Gastrocnemius medialis (tissue), 4 donors: ENCODE data around the gene ZNF57.

ENCODE experiments used
- CTCF ChIP-seq, 5 experiments: fragments of 450-650 bp in 3 of 5; fragments of 200-600 bp in 2 of 5; sonication (generic) in 2 of 5; IDR thresholded peaks in 4 of 5; conservative IDR thresholded peaks in 1 of 5; 1 replicate in 4 of 5; 2 replicates in 1 of 5; pipeline ENCODE4 v1.5.1; 2016 to 2019; ENCODE audit warnings: antibody characterized with exemption in 5 of 5, mild to moderate bottlenecking in 3 of 5, moderate library complexity in 3 of 5
- POLR2A ChIP-seq, 2 donors: fragments of 450-650 bp; IDR thresholded peaks; one replicate each; pipeline ENCODE4 v1.6.1; 2017; ENCODE audit warnings: antibody characterized with exemption in 2 of 2, mild to moderate bottlenecking in 2 of 2, moderate library complexity in 2 of 2

GRCh38 chr19:2865334-2866100 is 35.2 kb upstream of the ZNF57 start:
- TF ChIP-seq CTCF (IDR thresholded peaks at IDR 0.05 in 4 of 5, conservative IDR thresholded peaks at IDR 0.05 in 1 of 5) (no peak), POLR2A (IDR thresholded peaks at IDR 0.05) (no peak)
